Hepatocyte (in vitro differentiated cells): Measurements from ENCODE around the gene DLX4. TPM values are rescaled to one million over a fixed set of nuclear protein-coding genes. Genes with fewer than 3 reads are reported as not detected.

ENCODE experiments used
- DNase-seq: peaks from one replicate; pipeline ENCODE4 v3.0.0-alpha.2; 2016; ENCODE audit warnings: low spot score
- H2AFZ ChIP-seq: fragments of 200-600 bp; sonication (generic); 2 replicates; pipeline ENCODE4 v1.6.0; 2016; ENCODE audit warnings: antibody characterized with exemption, mild to moderate bottlenecking
- H3K27ac ChIP-seq: fragments of 200-600 bp; sonication (generic); 2 replicates; pipeline ENCODE4 v1.5.1; 2016; ENCODE audit warnings: mild to moderate bottlenecking
- H3K27me3 ChIP-seq: fragments of 200-600 bp; sonication (generic); 2 replicates; pipeline ENCODE4 v1.6.1; 2016
- H3K36me3 ChIP-seq: fragments of 200-600 bp; sonication (generic); replicated peaks from 2 replicates; pipeline ENCODE4 v1.5.1; 2016; ENCODE audit warnings: low read depth; ENCODE audit not compliant: insufficient read depth
- H3K4me1 ChIP-seq: fragments of 200-600 bp; sonication (generic); 2 replicates; pipeline ENCODE4 v1.5.1; 2016; ENCODE audit warnings: mild to moderate bottlenecking, moderate library complexity; ENCODE audit not compliant: insufficient read depth
- H3K4me2 ChIP-seq: fragments of 200-600 bp; sonication (generic); 2 replicates; pipeline ENCODE4 v1.6.0; 2016
- H3K4me3 ChIP-seq: fragments of 200-600 bp; sonication (generic); 2 replicates; pipeline ENCODE4 v1.5.1; 2016; ENCODE audit warnings: mild to moderate bottlenecking
- H3K79me2 ChIP-seq: fragments of 200-600 bp; sonication (generic); 2 replicates; pipeline ENCODE4 v1.6.0; 2017; ENCODE audit warnings: mild to moderate bottlenecking
- H3K9me2 ChIP-seq: fragments of 200-600 bp; sonication (generic); replicated peaks from 2 replicates; pipeline ENCODE4 v1.6.0; 2017; ENCODE audit warnings: mild to moderate bottlenecking; ENCODE audit not compliant: insufficient read depth
- H3K9me3 ChIP-seq: fragments of 200-600 bp; sonication (generic); 2 replicates; pipeline ENCODE4 v1.5.1; 2016; ENCODE audit warnings: low read depth, mild to moderate bottlenecking
- H4K20me1 ChIP-seq: fragments of 200-600 bp; sonication (generic); 2 replicates; pipeline ENCODE4 v1.6.0; 2016; ENCODE audit warnings: mild to moderate bottlenecking; ENCODE audit not compliant: insufficient read depth, poor library complexity, severe bottlenecking
- CTCF ChIP-seq: fragments of 200-600 bp; sonication (generic); IDR thresholded peaks from 2 replicates; pipeline ENCODE4 v1.5.1; 2016; ENCODE audit warnings: antibody characterized with exemption, mild to moderate bottlenecking; ENCODE audit not compliant: poor library complexity
- EZH2 ChIP-seq: fragments of 200-600 bp; sonication (generic); IDR thresholded peaks from 2 replicates; pipeline ENCODE4 v1.6.1; 2016; ENCODE audit warnings: antibody characterized with exemption, mild to moderate bottlenecking, borderline replicate concordance
- EZH2phosphoT487 ChIP-seq: fragments of 200-600 bp; sonication (generic); IDR thresholded peaks from one replicate; pipeline ENCODE4 v1.6.1; 2018; ENCODE audit warnings: antibody characterized with exemption, mild to moderate bottlenecking, low read depth, moderate library complexity; ENCODE audit not compliant: unreplicated experiment, severe bottlenecking
- WGBS: methylation state at CpG from one replicate; pipeline ENCODE4 v1.1.6; 2016; ENCODE audit warnings: low lambda C conversion rate; ENCODE audit errors: missing lambda C conversion rate; 5-methylcytosine and 5-hydroxymethylcytosine counted together
- polyA plus RNA-seq: library from polyadenylated mRNA; unstranded; fragments of >200 nt; fragmentation: Nextera tagmentation; extraction: Ambion mirVana; gene quantifications from 2 replicates; pipeline ENCODE4 v1.2.1, GENCODE V29; 2016
- total RNA-seq: library from RNA; depleted of rRNA; stranded (reverse); fragments of >200 nt; gene quantifications from 2 replicates; pipeline ENCODE4 v1.2.3, GENCODE V29; 2014

DLX4 gene
- total and polyA plus RNA-seq, 2 experiments from 2014 or later: 0.17 to 1.4 TPM

GRCh38 chr17:49935526-49936210, 33.3 kb upstream of the DLX4 start:
- TF ChIP-seq CTCF (no peak), EZH2phosphoT487 (no peak), EZH2 (no peak)
- Histone ChIP-seq H2AFZ (no peak overlapping the region), H3K27me3 (no peaks in the 10 kb centered on the region), H3K36me3 (no peaks in the 10 kb centered on the region), H4K20me1 (no peaks in the 10 kb centered on the region), H3K9me3 (no peaks in the 10 kb centered on the region), H3K4me3 (no peak overlapping the region), H3K79me2 (no peaks in the 10 kb centered on the region), H3K9me2 (no peaks in the 10 kb centered on the region), H3K4me1 (no peaks in the 10 kb centered on the region), H3K4me2 (no peak overlapping the region), H3K27ac (no peak overlapping the region)
- no peak for DNase-seq
- WGBS: 83% methylated on average over 9 of the region's 15 CpGs

- Histone ChIP-seq H3K4me3 (no peak overlapping the region), H3K4me1 (no peaks in the 10 kb centered on the region), H3K9me3 (no peaks in the 10 kb centered on the region), H4K20me1 (no peaks in the 10 kb centered on the region), H2AFZ (no peak overlapping the region), H3K27ac (no peak overlapping the region), H3K4me2 (no peak overlapping the region), H3K9me2 (no peaks in the 10 kb centered on the region), H3K27me3 (no peaks in the 10 kb centered on the region), H3K36me3 (no peaks in the 10 kb centered on the region), H3K79me2 (no peaks in the 10 kb centered on the region)
- TF ChIP-seq EZH2phosphoT487 (no peak), CTCF (no peak), EZH2 (no peak)
- WGBS: 90% methylated on average over 9 of the region's 9 CpGs
- no peak for DNase-seq
Measured at GRCh38 chr17:49936386-49936785, 32.6 kb upstream of the DLX4 start.

DNA sequence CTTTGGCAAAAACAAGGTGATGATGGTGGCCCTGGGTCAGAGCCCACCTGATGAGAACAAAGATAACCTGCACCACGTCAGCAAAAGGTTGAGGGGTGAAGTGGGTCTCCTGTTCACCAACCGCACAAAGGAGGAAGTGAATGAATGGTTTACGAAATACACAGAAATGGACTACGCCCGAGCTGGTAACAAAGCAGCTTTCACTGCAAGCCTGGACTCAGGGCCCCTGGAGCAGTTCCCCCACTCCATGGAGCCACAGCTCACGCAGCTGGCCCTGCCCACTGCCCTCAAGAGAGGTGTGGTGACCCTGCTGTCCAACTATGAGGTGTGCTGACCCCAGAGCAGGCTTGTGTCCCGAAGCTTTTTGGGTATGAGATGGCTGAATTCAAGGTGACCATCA, 29.7 kb upstream of the DLX4 start:
- Histone ChIP-seq H3K79me2 (no peaks in the 10 kb centered on the region), H3K27me3 (peaks cover 13% of the 10 kb centered on the region), H3K27ac (no peak overlapping the region), H3K9me3 (no peaks in the 10 kb centered on the region), H3K4me3 (no peak overlapping the region), H3K36me3 (no peaks in the 10 kb centered on the region), H3K9me2 (no peaks in the 10 kb centered on the region), H4K20me1 (no peaks in the 10 kb centered on the region), H3K4me2 (no peak overlapping the region), H3K4me1 (no peaks in the 10 kb centered on the region), H2AFZ (no peak overlapping the region)
- WGBS: 82% methylated on average over 7 of the region's 7 CpGs
- TF ChIP-seq EZH2 (no peak), CTCF (no peak), EZH2phosphoT487 (no peak)
- DNase-seq: no peak
